K562 (cell line): ENCODE data around the gene HSPA14. TPM values are rescaled to one million over a fixed set of nuclear protein-coding genes. Genes with fewer than 3 reads are reported as not detected.

ENCODE experiments used
- CBFB ChIP-seq: sonication (generic); formaldehyde crosslinking; IDR thresholded peaks from 2 replicates; pipeline ENCODE4 v1.4.0; 2020; ENCODE audit warnings: mild to moderate bottlenecking, missing genetic modification reagents
- CHD7 ChIP-seq: fragments of 200-600 bp; sonication (generic); IDR thresholded peaks from one replicate; pipeline ENCODE4 v1.6.1; 2012; ENCODE audit warnings: mild to moderate bottlenecking, low read depth, low read length, inconsistent platforms
- DMBX1 ChIP-seq: fragments of 250-450 bp; sonication (Bioruptor Pico); IDR thresholded peaks from 2 replicates; pipeline ENCODE4 v1.8.0; 2022; ENCODE audit warnings: inconsistent platforms, mild to moderate bottlenecking, moderate library complexity, borderline replicate concordance
- NFE2 ChIP-seq: IDR thresholded peaks from 2 replicates; pipeline ENCODE4 v1.6.1; 2014; ENCODE audit warnings: antibody characterized with exemption, low read depth
- SAFB2 ChIP-seq: fragments of 200-400 bp; formaldehyde crosslinking; IDR thresholded peaks from 2 replicates; pipeline ENCODE4 v1.6.1; 2018; ENCODE audit warnings: borderline replicate concordance, low read length, low read depth, moderate library complexity; ENCODE audit not compliant: severe bottlenecking
- SNAPC5 ChIP-seq: fragments of 250-450 bp; sonication (Bioruptor Pico); IDR thresholded peaks from 2 replicates; pipeline ENCODE4 v1.8.0; 2021; ENCODE audit warnings: moderate library complexity, mild to moderate bottlenecking, inconsistent platforms
- SNRNP70 ChIP-seq: fragments of 200-400 bp; formaldehyde crosslinking; optimal IDR thresholded peaks from 2 replicates; pipeline ENCODE3; 2017; ENCODE audit warnings: low read depth, low read length
- ZBTB5 ChIP-seq: fragments of 450-650 bp; IDR thresholded peaks from 2 replicates; pipeline ENCODE4 v1.6.1; 2017; ENCODE audit warnings: antibody characterized with exemption
- ZC3H4 ChIP-seq: sonication (generic); formaldehyde crosslinking; IDR thresholded peaks from 2 replicates; pipeline ENCODE4 v1.9.0; 2021; ENCODE audit warnings: missing genetic modification reagents, borderline replicate concordance
- ZNF316 ChIP-seq: fragments of 450-650 bp; IDR thresholded peaks from 2 replicates; pipeline ENCODE4 v1.6.1; 2016
- ZNF354B ChIP-seq: fragments of 250-450 bp; sonication (Bioruptor Pico); IDR thresholded peaks from 2 replicates; pipeline ENCODE4 v1.4.0; 2020
- ZNF764 ChIP-seq: fragments of 250-450 bp; sonication (Bioruptor Pico); IDR thresholded peaks from 2 replicates; pipeline ENCODE4 v1.4.0; 2020; ENCODE audit warnings: low read depth, mild to moderate bottlenecking, moderate library complexity
- ZNF79 ChIP-seq: fragments of 250-450 bp; sonication (Bioruptor Pico); IDR thresholded peaks from 2 replicates; pipeline ENCODE4 v1.4.0; 2020; ENCODE audit warnings: low read depth, mild to moderate bottlenecking, moderate library complexity
- polyA plus RNA-seq, 8 experiments: library from polyadenylated mRNA; depleted of rRNA in 4 of 8; stranded (reverse) in 5 of 8; unstranded in 3 of 8; fragments of >200 nt; fragmentation: Nextera tagmentation in 2 of 8; fragmentation: Illumina TruSeq in 1 of 8; extraction: Ambion mirVana in 2 of 8; extraction: Trizol in 1 of 8; gene quantifications; 2 replicates each; pipeline versions ENCODE4 v1.2.1 to v1.2.3, GENCODE V29; 2011 to 2014; ENCODE audit warnings: inconsistent platforms in 1 of 8, missing spikeins in 1 of 8
- total RNA-seq, 7 experiments: library from RNA; depleted of rRNA in 6 of 7; stranded (reverse); fragments of >200 nt in 6 of 7; fragmentation: Illumina TruSeq in 2 of 7; extraction: Trizol in 2 of 7; gene quantifications; 2 replicates each; pipeline versions ENCODE4 v1.2.1 to v1.2.3, GENCODE V29; 2011 to 2021; ENCODE audit warnings: low replicate concordance in 1 of 7

Gene HSPA14
- total and polyA plus RNA-seq, 9 of the 15 experiments (the other 6 are each of a cell fraction or from before 2014, with no cell fraction given), result 41.9 to 75.0 (median 63.2) TPM

- TF ChIP-seq SAFB2 (no peak), CHD7 (no peak), SNRNP70 (no peak), ZNF764 (CRISPR knock-in tag) (no peak), SNAPC5 (CRISPR knock-in tag) (no peak), DMBX1 (CRISPR knock-in tag) (no peak), CBFB (CRISPR knock-in tag) (no peak), ZC3H4 (CRISPR knock-in tag) (no peak), ZBTB5 (no peak), ZNF79 (CRISPR knock-in tag) (no peak), ZNF316 (no peak), ZNF354B (no peak), NFE2 (no peak)
Measured at GRCh38 chr10:14878266-14879123, 40.4 kb downstream of the HSPA14 start, which contains the start of gene SUV39H2 (continued).
